ENCODE data around the gene ADAT2.

Gene ADAT2

DNA sequence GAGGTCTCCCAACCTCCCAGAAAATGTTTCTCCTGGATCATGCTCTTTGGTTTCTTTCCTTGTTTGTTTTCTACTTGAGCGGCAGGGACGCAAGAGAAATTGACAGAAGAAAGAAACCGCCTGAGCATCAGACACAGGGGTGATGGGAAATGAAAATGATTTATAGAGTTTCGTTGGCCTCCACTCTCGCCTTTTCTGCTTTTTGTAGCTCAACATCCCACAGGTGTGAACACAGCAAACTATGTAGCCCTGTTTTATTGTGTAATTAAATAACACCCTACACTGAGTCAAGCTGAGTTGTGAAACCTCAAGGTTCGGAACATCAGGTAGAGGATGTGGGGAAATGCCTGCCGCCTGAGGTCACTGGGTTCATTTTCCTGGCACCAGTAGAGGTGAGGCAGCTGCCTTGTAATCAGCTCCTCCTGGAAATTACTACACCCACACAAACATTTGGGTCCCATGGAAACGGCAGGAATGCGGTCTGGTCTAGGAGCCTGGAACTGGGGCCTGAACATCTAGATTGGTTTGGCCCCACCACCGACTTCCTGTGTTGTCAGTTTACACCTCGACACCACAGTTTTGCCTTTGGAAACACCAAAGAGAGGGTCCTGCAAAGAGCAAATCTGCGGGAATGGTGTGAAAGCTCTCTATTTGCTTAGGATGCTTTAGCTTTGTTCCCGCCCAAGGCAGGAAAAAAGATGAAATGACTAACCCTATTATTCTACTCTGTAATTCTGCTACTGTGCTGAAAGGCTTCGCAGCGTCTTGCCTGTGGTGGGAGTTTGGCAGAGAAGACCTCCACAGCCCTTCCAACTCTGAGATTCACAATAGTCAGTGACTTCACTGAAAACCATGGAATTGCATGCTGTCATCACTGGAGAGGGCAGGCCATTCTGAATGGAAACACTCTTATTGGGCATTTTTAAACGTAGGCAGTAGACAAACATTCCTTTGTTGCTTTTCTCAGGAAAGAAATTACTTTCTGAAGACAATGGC, 53.0 kb downstream of the ADAT2 start:
- DNase-seq (ENCODE audit: low read depth): peak; percentile 40

DNA sequence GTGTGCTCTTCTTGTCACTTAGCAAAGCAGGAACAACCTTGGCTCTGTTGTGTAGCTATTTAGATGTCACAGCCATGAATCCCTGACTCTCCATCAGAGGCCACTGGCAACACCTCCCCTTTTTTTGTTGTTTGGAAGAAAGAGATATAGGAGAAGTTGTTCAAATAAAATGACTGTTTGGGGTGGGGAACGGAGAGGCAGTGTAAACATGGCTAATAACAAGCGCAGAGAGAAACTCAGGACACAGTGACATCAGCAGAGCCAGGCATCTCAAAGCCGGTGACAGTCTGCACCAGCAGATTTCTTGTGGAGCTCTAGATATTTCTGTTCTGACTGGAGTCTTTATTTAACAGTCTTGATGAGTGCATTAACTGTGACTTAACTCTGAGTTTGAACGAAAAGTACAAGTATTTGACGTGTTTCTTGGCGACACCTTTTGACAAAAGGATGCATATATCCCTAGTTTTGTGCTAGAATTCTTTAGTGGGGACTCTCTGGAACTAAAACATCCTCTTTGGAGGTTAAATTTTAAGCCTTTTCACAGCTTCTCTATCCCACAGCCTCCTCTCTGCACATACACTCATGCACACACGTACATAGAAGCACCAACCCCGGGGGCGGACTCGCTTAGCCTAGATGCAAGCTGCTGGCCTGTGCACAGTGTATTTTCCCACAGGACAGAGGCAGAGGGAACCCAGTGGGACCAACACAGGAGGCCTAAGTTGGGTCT, 53.8 kb downstream of the ADAT2 start:
- no peak for DNase-seq (ENCODE audit: low read depth)

DNA sequence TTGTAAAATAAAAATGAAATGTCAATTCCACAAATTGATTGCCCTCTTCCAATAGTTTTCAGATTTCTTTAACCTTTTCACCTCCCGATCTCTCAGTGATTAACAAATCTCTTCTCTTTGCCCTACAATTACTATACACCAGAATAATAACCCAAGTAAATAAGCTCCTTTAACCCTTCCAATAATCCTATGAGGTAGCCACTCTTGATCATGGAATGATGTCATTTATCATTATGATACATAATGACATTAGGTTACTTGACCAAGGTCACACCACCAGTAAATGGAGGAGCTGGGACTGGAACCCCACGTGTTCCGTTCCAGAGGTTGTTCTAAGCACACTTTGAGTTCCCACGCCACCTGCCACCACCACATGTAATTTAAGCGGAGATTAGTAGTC, 54.8 kb downstream of the ADAT2 start:
- no peak for DNase-seq (ENCODE audit: low read depth)

DNA sequence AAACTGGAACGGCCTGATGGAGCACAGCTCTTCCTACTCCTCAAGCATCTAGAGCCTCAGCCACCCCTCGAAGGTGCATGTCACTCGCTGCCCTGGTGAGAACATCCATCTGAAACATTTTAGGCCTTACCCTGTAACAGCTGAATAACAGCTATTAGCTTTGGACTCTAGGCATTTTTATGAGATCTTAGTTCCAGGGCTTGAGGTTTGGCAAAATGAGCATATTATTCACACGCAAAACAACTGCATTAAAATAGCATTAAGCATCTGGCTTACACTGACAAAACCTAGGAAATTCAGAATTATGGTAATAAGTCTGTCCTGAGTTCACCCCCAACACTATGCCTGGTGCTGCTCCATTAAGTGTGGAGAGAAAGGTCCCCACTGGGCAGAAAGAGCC, 56.1 kb downstream of the ADAT2 start:
- DNase-seq (ENCODE audit: low read depth): peak; percentile 79

DNA sequence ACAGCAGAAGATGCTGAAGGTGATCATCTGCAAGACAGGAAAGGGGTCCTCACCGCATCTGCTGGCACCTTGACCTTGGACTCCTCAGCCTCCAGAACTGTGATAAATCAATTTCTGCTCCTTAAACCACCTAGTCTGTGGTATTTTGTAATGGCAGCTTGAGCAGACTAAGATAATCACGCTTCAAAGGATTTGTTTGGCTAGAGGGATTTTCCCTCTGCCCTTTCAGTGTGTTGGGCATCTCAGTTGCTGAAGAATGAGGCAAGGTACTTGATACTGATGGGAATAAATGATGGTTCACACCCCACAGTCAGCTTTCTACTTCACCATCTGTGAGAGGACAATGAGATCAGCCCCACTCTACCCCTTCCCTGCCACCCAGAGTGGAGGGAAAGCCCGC, 60.2 kb downstream of the ADAT2 start:
- no peak for DNase-seq (ENCODE audit: low read depth)

DNA sequence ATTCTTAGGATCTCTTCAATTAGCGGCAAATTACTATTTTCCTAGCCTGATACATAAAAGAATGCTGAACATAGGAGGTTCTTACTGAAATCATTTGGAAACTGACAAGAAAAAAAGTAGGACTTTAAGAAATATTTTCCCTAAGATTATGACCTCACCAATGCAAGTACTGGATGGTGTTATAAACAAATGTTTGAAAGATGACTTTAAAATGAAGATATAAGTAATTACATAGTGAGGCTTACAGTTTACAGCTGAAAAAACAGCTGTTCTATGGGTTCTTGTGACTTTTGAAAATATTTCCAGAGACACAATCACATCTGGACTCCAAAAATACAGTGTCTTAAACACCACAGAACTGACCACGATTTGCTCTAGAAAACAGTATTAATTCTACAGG, 64.9 kb downstream of the ADAT2 start:
- DNase-seq (ENCODE audit: low read depth): no peak

DNA sequence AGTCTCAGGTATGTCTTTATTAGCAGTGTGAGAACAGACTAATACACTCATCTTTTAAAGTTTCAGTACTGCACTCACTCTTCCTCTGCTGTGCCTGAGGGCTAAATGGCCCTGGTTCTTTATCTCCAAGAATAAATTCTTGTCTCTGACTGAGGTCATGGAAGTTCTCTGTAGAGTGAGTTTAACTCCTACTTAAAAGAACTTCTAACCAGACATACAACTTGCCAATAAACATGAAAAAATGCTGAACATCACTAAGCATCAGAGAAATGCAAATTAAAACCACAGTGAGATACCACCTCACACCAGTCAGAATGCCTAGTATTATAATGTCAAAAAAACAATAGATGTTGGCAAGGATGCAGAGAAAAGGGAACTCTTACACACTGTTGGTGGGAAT, 73.6 kb downstream of the ADAT2 start:
- DNase-seq (ENCODE audit: low read depth): no peak

DNA sequence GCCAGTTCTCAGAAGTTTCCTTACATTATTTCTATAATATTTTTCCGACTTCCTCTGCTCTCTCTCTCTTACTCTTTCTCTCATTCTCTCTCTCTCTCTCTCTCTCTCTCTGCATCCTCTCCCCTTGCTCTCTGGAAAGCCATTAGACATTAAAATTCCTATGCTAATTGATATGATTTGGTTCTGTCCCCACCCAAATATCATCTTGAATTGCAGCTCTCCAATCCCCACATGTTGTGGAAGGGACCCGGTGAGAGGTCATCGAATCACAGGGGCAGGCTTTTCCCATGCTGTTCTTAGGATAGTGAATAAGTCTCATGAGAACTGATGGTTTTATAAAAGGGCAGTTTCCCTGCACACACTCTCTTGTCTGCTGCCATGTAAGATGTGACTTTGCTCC, 74.1 kb downstream of the ADAT2 start:
- DNase-seq (ENCODE audit: low read depth): no peak

DNA sequence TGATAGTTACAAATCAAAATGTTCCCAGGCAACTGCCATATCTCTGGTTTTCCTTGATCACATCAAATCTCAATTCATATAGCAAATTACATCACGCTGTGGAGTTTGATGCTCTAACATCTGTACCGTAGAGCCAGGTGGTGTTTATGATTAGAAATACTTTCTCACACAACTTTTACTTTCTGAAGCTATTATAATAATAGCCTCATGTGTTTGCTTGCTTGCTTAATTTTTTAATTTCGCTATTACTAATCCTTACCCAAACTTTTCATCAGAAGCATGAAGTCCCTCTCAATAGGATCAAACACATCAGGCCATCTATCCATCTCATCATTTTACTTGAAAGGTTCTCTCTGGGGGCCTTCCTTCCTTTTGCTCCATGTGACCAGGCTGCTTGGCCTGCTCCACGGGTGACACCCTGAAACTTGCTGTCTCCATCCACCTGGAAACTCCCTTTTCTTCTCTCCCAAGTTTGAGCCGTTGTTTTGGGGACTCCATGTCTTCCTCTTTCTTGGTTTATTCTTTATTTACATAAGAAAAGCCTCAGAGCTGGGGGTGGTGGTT, 75.4 kb downstream of the ADAT2 start:
- no peak for DNase-seq (ENCODE audit: low read depth)

DNA sequence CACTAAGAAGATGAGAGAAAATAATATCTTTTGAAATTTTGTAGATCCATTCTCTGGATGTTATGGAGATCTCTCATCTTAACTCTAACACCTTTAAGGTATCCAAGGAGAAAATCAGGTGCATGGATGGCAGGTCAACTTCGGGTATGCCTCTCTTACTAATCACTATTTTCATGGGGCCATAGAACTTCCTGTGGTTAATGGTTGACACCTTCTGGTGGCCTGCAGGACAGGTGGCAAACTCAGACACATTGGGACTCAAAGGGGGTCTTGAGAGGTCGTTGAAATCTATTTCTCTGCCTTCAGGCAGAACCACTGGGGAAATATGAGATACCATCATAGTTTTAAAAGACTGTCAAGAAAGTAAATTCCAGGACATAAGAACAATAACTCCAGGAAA, 76.5 kb downstream of the ADAT2 start:
- no peak for DNase-seq (ENCODE audit: low read depth)
